Neural cell (in vitro differentiated cells): Measurements from ENCODE around the gene GNG7. TPM values are rescaled to one million over a fixed set of nuclear protein-coding genes. Genes with fewer than 3 reads are reported as not detected.

ENCODE experiments used
- H2AFZ ChIP-seq: fragments of 200-600, 300-800 bp; sonication (generic), shearing (Covaris generic); 2 replicates; pipeline ENCODE4 v1.6.0; 2014; ENCODE audit warnings: low read depth, mild to moderate bottlenecking, antibody characterized with exemption, low read length, moderate library complexity
- H3F3A ChIP-seq: fragments of 200-600 bp; shearing (Covaris generic); 2 replicates; pipeline ENCODE4 v1.6.1; 2016; ENCODE audit warnings: mild to moderate bottlenecking, moderate library complexity, mixed read lengths, antibody characterized with exemption, low read length; ENCODE audit not compliant: insufficient read depth, poor library complexity, severe bottlenecking
- H3K27ac ChIP-seq: fragments of 200-600, 300-800 bp; sonication (generic), shearing (Covaris generic); 2 replicates; pipeline ENCODE4 v1.5.1; 2014; ENCODE audit warnings: mild to moderate bottlenecking, low read length, moderate library complexity
- H3K27me3 ChIP-seq: fragments of 300-800, 200-600 bp; sonication (generic), shearing (Covaris generic); 2 replicates; pipeline ENCODE4 v1.6.0; 2014; ENCODE audit warnings: mild to moderate bottlenecking, low read depth, low read length, moderate library complexity; ENCODE audit not compliant: insufficient read depth
- H3K36me3 ChIP-seq: fragments of 300-800, 200-600 bp; sonication (generic), shearing (Covaris generic); 2 replicates; pipeline ENCODE4 v1.5.1; 2014; ENCODE audit warnings: mild to moderate bottlenecking, antibody characterized with exemption, low read length, moderate library complexity; ENCODE audit not compliant: insufficient read depth
- H3K4me2 ChIP-seq: fragments of 300-800, 200-600 bp; sonication (generic), shearing (Covaris generic); 2 replicates; pipeline ENCODE4 v1.6.0; 2014; ENCODE audit warnings: mild to moderate bottlenecking, low read length
- H3K4me3 ChIP-seq: fragments of 300-800, 200-600 bp; sonication (generic), shearing (Covaris generic); 2 replicates; pipeline ENCODE4 v1.5.1; 2014; ENCODE audit warnings: mild to moderate bottlenecking, low read length, moderate library complexity
- H3K79me2 ChIP-seq: fragments of 200-600 bp; shearing (Covaris generic); replicated peaks from 2 replicates; pipeline ENCODE4 v1.6.0; 2014; ENCODE audit warnings: mild to moderate bottlenecking, low read length, moderate library complexity; ENCODE audit not compliant: insufficient read depth
- H3K9ac ChIP-seq: fragments of 300-800, 200-600 bp; sonication (generic), shearing (Covaris generic); 2 replicates; pipeline ENCODE4 v1.6.1; 2016; ENCODE audit warnings: mild to moderate bottlenecking, low read length, mixed read lengths
- H3K9me2 ChIP-seq: fragments of 200-600 bp; shearing (Covaris generic); 2 replicates; pipeline ENCODE4 v1.6.1; 2016; ENCODE audit warnings: mild to moderate bottlenecking, low read length, mixed read lengths; ENCODE audit not compliant: insufficient read depth
- H3K9me3 ChIP-seq: fragments of 200-600, 300-800 bp; sonication (generic), shearing (Covaris generic); 2 replicates; pipeline ENCODE4 v1.6.1; 2016; ENCODE audit warnings: mild to moderate bottlenecking, mixed run types, low read length, moderate library complexity, mixed read lengths
- H4K20me1 ChIP-seq: fragments of 200-600 bp; shearing (Covaris generic); 2 replicates; pipeline ENCODE4 v1.6.1; 2016; ENCODE audit warnings: mild to moderate bottlenecking, mixed run types; ENCODE audit not compliant: insufficient read depth
- EP300 ChIP-seq: fragments of 450-650 bp; conservative IDR thresholded peaks from 2 replicates; pipeline ENCODE4 v1.6.1; 2014; ENCODE audit warnings: antibody characterized with exemption, mild to moderate bottlenecking, moderate library complexity; ENCODE audit not compliant: poor library complexity, severe bottlenecking
- EZH2 ChIP-seq: fragments of 200-600, 300-800 bp; shearing (Covaris generic), sonication (generic); IDR thresholded peaks from 2 replicates; pipeline ENCODE4 v1.6.1; 2014; ENCODE audit warnings: antibody characterized with exemption, low read length, borderline replicate concordance, mild to moderate bottlenecking; ENCODE audit not compliant: insufficient read depth, poor library complexity, severe bottlenecking
- MXI1 ChIP-seq: fragments of 450-650 bp; conservative IDR thresholded peaks from 2 replicates; pipeline ENCODE4 v1.6.1; 2014; ENCODE audit warnings: antibody characterized with exemption, mild to moderate bottlenecking; ENCODE audit not compliant: poor library complexity, severe bottlenecking
- POLR2AphosphoS5 ChIP-seq: IDR thresholded peaks from 2 replicates; pipeline ENCODE4 v1.6.1; 2012
- RAD21 ChIP-seq: fragments of 450-650 bp; conservative IDR thresholded peaks from 2 replicates; pipeline ENCODE4 v1.6.1; 2014; ENCODE audit warnings: antibody characterized with exemption, mild to moderate bottlenecking, moderate library complexity
- REST ChIP-seq: IDR thresholded peaks from 2 replicates; pipeline ENCODE4 v1.6.1; 2012; ENCODE audit warnings: borderline replicate concordance
- SMC3 ChIP-seq: fragments of 450-650 bp; conservative IDR thresholded peaks from 2 replicates; pipeline ENCODE4 v1.6.1; 2014; ENCODE audit warnings: antibody characterized with exemption, mild to moderate bottlenecking, moderate library complexity; ENCODE audit not compliant: poor library complexity
- TAF1 ChIP-seq: IDR thresholded peaks from 2 replicates; pipeline ENCODE4 v1.6.1; 2012; ENCODE audit warnings: low read depth
- polyA plus RNA-seq: library from polyadenylated mRNA; depleted of rRNA; stranded (reverse); fragments of >200 nt; gene quantifications from 2 replicates; pipeline ENCODE4 v1.2.3, GENCODE V29; 2014
- TF ChIP-seq, protein P1 (sequence below): fragments of 450-650 bp; IDR thresholded peaks from 2 replicates; pipeline ENCODE4 v1.5.1; 2014; ENCODE audit warnings: antibody characterized with exemption, mild to moderate bottlenecking, moderate library complexity; ENCODE audit not compliant: poor library complexity, severe bottlenecking

Gene GNG7
- polyA plus RNA-seq, 1 donor from 2014 or later: 3.0 TPM

- Histone ChIP-seq H3K4me2 (no peak overlapping the region), H3K9me3 (no peaks in the 10 kb centered on the region), H3K9ac (no peak overlapping the region), H4K20me1 (no peaks in the 10 kb centered on the region), H3K27ac (no peak overlapping the region), H3K36me3 (no peaks in the 10 kb centered on the region), H2AFZ (no peak overlapping the region), H3K79me2 (no peaks in the 10 kb centered on the region), H3K27me3 (no peaks in the 10 kb centered on the region), H3F3A (no peaks in the 10 kb centered on the region), H3K4me3 (no peak overlapping the region), H3K9me2 (no peaks in the 10 kb centered on the region)
- no peak for TF ChIP-seq POLR2AphosphoS5
- no peak for TF ChIP-seq RAD21
- TF ChIP-seq, protein P1, sequence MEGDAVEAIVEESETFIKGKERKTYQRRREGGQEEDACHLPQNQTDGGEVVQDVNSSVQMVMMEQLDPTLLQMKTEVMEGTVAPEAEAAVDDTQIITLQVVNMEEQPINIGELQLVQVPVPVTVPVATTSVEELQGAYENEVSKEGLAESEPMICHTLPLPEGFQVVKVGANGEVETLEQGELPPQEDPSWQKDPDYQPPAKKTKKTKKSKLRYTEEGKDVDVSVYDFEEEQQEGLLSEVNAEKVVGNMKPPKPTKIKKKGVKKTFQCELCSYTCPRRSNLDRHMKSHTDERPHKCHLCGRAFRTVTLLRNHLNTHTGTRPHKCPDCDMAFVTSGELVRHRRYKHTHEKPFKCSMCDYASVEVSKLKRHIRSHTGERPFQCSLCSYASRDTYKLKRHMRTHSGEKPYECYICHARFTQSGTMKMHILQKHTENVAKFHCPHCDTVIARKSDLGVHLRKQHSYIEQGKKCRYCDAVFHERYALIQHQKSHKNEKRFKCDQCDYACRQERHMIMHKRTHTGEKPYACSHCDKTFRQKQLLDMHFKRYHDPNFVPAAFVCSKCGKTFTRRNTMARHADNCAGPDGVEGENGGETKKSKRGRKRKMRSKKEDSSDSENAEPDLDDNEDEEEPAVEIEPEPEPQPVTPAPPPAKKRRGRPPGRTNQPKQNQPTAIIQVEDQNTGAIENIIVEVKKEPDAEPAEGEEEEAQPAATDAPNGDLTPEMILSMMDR: no peak
- no peak for TF ChIP-seq REST
- TF ChIP-seq MXI1: no peak
- no peak for TF ChIP-seq EP300
- no peak for TF ChIP-seq SMC3
- TF ChIP-seq TAF1: no peak
- TF ChIP-seq EZH2: no peak
Measured at GRCh38 chr19:2641332-2641698, 61.2 kb downstream of the GNG7 start.

DNA sequence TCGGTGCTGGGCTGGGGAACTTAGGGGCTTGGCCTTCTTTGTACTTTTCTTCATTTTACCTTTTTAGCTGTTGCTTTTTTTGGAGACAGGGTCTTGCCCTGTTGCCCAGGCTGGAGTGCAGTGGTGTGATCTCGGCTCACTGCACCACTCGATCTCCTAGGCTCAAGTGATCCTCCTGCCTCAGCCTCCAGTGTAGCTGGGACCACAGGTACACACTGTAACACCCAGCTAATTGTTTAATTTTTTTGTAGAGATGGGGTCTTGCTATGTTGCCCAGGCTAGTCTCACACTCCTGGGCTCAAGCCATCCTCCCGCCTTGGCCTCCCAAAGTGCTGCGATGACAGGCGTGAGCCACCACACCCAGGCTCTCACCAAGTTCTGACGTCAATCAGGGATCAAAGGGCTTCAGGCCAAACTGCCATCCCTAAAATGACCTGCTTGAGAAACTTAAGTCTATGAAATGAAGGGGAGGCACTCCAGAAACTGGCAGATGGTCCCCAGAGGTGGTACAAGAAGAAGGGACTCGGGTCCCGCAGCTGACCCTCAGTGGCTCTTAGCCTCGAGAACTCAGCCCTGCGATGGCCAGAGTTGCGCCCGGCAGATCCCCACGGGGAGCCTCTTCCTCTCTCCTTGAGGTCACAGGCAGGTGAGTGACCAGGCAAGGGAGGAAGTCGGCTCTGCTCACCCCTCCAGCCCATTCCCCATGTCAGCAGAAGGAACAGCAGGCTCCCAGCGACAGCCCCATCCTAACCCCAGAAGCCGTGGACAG is 61.7 kb downstream of the GNG7 start:
- H3K27me3 ChIP-seq: no peaks in the 10 kb centered on the region
- TF ChIP-seq, protein P1: no peak
- no peaks in the 10 kb centered on the region for H3K79me2 ChIP-seq
- no peaks in the 10 kb centered on the region for H3F3A ChIP-seq
- no peak overlapping the region for H3K9ac ChIP-seq
- H3K9me3 ChIP-seq: no peaks in the 10 kb centered on the region
- no peak overlapping the region for H3K4me2 ChIP-seq
- no peaks in the 10 kb centered on the region for H3K36me3 ChIP-seq
- H3K27ac ChIP-seq: no peak overlapping the region
- H3K9me2 ChIP-seq: no peaks in the 10 kb centered on the region
- H2AFZ ChIP-seq: no peak overlapping the region
- no peaks in the 10 kb centered on the region for H4K20me1 ChIP-seq
- H3K4me3 ChIP-seq: no peak overlapping the region
